HFFc6 (cell line): ENCODE measurements around the gene OR2W3. TPM values are rescaled to one million over a fixed set of nuclear protein-coding genes. Genes with fewer than 3 reads are reported as not detected.

ENCODE experiments used
- DNase-seq: peaks from one replicate; pipeline ENCODE4 v3.0.0-alpha.2; 2018
- H3K27ac Mint-ChIP-seq: 2 replicates; pipeline ENCODE4 v1.8.0; 2020; ENCODE audit warnings: mild to moderate bottlenecking, mixed read lengths
- H3K27me3 Mint-ChIP-seq: 2 replicates; pipeline ENCODE4 v1.8.0; 2021; ENCODE audit warnings: mild to moderate bottlenecking, moderate library complexity, mixed read lengths; ENCODE audit not compliant: insufficient read depth
- H3K36me3 Mint-ChIP-seq: 2 replicates; pipeline ENCODE4 v1.8.0; 2021; ENCODE audit warnings: low read depth, mixed read lengths
- H3K4me1 Mint-ChIP-seq: 2 replicates; pipeline ENCODE4 v1.8.0; 2020; ENCODE audit warnings: low read depth, mixed read lengths
- H3K4me3 Mint-ChIP-seq: 2 replicates; pipeline ENCODE4 v1.8.0; 2020; ENCODE audit warnings: mild to moderate bottlenecking, moderate library complexity, mixed read lengths
- H3K9me3 Mint-ChIP-seq: 2 replicates; pipeline ENCODE4 v1.8.0; 2020; ENCODE audit warnings: mild to moderate bottlenecking, mixed read lengths
- CTCF ChIP-seq: fragments of 200-600 bp; sonication (generic); IDR thresholded peaks from 2 replicates; pipeline ENCODE4 v1.5.0; 2021; ENCODE audit warnings: antibody characterized with exemption, mild to moderate bottlenecking
- total RNA-seq, 6 experiments: library from RNA; stranded (reverse); fragmentation: NEBNext Ultra II Directional; extraction: Animal tissue kit (Norgen Biotek cat#: 25700); gene quantifications; 2 replicates in 1 of 6; 3 replicates in 5 of 6; pipeline ENCODE4 v1.2.3, GENCODE V29; 2021

The OR2W3 gene
- total RNA-seq, 6 experiments from 2014 or later: not detected

GRCh38 chr1:247914941-247915662 lies 19.7 kb downstream of the OR2W3 start:
- Mint-ChIP-seq H3K4me3 (no peak overlapping the region), H3K4me1 (peaks cover 24% of the 10 kb centered on the region; the same call in 1 of the 2 replicates), H3K27me3 (no peaks in the 10 kb centered on the region), H3K9me3 (no peaks in the 10 kb centered on the region; the same call in 1 of the 2 replicates), H3K27ac (no peak overlapping the region), H3K36me3 (no peaks in the 10 kb centered on the region)
- no peak for DNase-seq
- TF ChIP-seq CTCF: no peak

GRCh38 chr1:247919952-247920351 lies 24.6 kb downstream of the OR2W3 start, which contains the start of gene OR2T8:
Gene OR2T8, plus strand, starts transcription at chr1:247920252. Its CDS starts 766 bp downstream, at chr1:247921018.
- DNase-seq: no peak
- Mint-ChIP-seq H3K27me3 (no peaks in the 10 kb centered on the region; the same call in 1 of the 2 replicates), H3K27ac (no peak within 1 kb of the TSS), H3K4me3 (no peak within 1 kb of the TSS), H3K36me3 (no peaks in the 10 kb centered on the region), H3K9me3 (no peaks in the 10 kb centered on the region; the same call in 1 of the 2 replicates), H3K4me1 (peaks cover 33% of the 10 kb centered on the region; the same call in 1 of the 2 replicates)
- no peak for TF ChIP-seq CTCF

- 0 out of 2 replicates have a peak, but pooled peaks cover 5% of the 10 kb centered on the region for H3K9me3 Mint-ChIP-seq
- DNase-seq: no peak
- TF ChIP-seq CTCF: no peak
- no peak overlapping the region for H3K4me3 Mint-ChIP-seq
- peaks cover 16% of the 10 kb centered on the region; the same call in 1 of the 2 replicates for H3K4me1 Mint-ChIP-seq
- H3K36me3 Mint-ChIP-seq: no peaks in the 10 kb centered on the region
- no peak overlapping the region for H3K27ac Mint-ChIP-seq
- H3K27me3 Mint-ChIP-seq: no peaks in the 10 kb centered on the region; the same call in 1 of the 2 replicates
These were observed 28.6 kb downstream of the OR2W3 start for GRCh38 chr1:247923941-247924340.

GRCh38 chr1:247924868-247925267 lies 29.5 kb downstream of the OR2W3 start, which contains the start of gene OR2AJ1:
Gene OR2AJ1, plus strand, starts transcription at chr1:247924889. Its CDS starts 8,880 bp downstream, at chr1:247933769.
- Mint-ChIP-seq H3K36me3 (no peaks in the 10 kb centered on the region), H3K27me3 (no peaks in the 10 kb centered on the region; the same call in 1 of the 2 replicates), H3K27ac (no peak within 1 kb of the TSS), H3K4me3 (no peak within 1 kb of the TSS), H3K4me1 (peaks cover 16% of the 10 kb centered on the region; the same call in 1 of the 2 replicates), H3K9me3 (peaks cover 6% of the 10 kb centered on the region; the same call in 1 of the 2 replicates)
- DNase-seq: no peak
- TF ChIP-seq CTCF: no peak

- H3K4me1 Mint-ChIP-seq: no peaks in the 10 kb centered on the region; the same call in 1 of the 2 replicates
- H3K27me3 Mint-ChIP-seq: no peaks in the 10 kb centered on the region
- no peak overlapping the region for H3K4me3 Mint-ChIP-seq
- no peak overlapping the region for H3K27ac Mint-ChIP-seq
- H3K9me3 Mint-ChIP-seq: peaks cover 16% of the 10 kb centered on the region
- peaks cover 9% of the 10 kb centered on the region for H3K36me3 Mint-ChIP-seq
- no peak for DNase-seq
- no peak for TF ChIP-seq CTCF
These were observed 38.6 kb downstream of the OR2W3 start for GRCh38 chr1:247933989-247934388.
